Neural progenitor cell (in vitro differentiated cells): ENCODE data around the gene TRIM75. TPM values are rescaled to one million over a fixed set of nuclear protein-coding genes. Genes with fewer than 3 reads are reported as not detected.

Experiments
- DNase-seq: peaks from one replicate; pipeline ENCODE4 v3.0.0-alpha.2; 2016; ENCODE audit warnings: low spot score
- H2AFZ ChIP-seq: fragments of 200-600 bp; sonication (generic); replicated peaks from 2 replicates; pipeline ENCODE4 v1.6.1; 2016; ENCODE audit warnings: antibody characterized with exemption
- H3F3A ChIP-seq: fragments of 200-600 bp; sonication (generic); 2 replicates; pipeline ENCODE4 v1.6.1; 2016; ENCODE audit warnings: antibody characterized with exemption, low read depth
- H3K27ac ChIP-seq: fragments of 200-600 bp; sonication (generic); 2 replicates; pipeline ENCODE4 v1.5.1; 2016; ENCODE audit warnings: mild to moderate bottlenecking
- H3K27me3 ChIP-seq: fragments of 200-600 bp; sonication (generic); 2 replicates; pipeline ENCODE4 v1.6.1; 2016; ENCODE audit warnings: mild to moderate bottlenecking, moderate library complexity
- H3K36me3 ChIP-seq: fragments of 200-600 bp; sonication (generic); 2 replicates; pipeline ENCODE4 v1.5.1; 2016
- H3K4me1 ChIP-seq: fragments of 200-600 bp; sonication (generic); 2 replicates; pipeline ENCODE4 v1.6.1; 2016; ENCODE audit warnings: mixed run types
- H3K4me2 ChIP-seq: fragments of 200-600 bp; sonication (generic); 2 replicates; pipeline ENCODE4 v1.6.1; 2016
- H3K4me3 ChIP-seq: fragments of 200-600 bp; sonication (generic); 2 replicates; pipeline ENCODE4 v1.5.1; 2016
- H3K79me2 ChIP-seq: fragments of 200-600 bp; sonication (generic); 2 replicates; pipeline ENCODE4 v1.6.1; 2016; ENCODE audit warnings: low read depth
- H3K9ac ChIP-seq: fragments of 200-600 bp; sonication (generic); 2 replicates; pipeline ENCODE4 v1.6.1; 2016
- H3K9me3 ChIP-seq: fragments of 200-600 bp; sonication (generic); 2 replicates; pipeline ENCODE4 v1.5.1; 2016; ENCODE audit warnings: low read depth
- H4K20me1 ChIP-seq: fragments of 200-600 bp; sonication (generic); 2 replicates; pipeline ENCODE4 v1.6.1; 2016; ENCODE audit warnings: low read depth
- H3K27ac Mint-ChIP-seq: 3 replicates; pipeline ENCODE4 v1.8.0; 2021; ENCODE audit warnings: mixed read lengths
- H3K27me3 Mint-ChIP-seq: 2 replicates; pipeline ENCODE4 v1.8.0; 2022; ENCODE audit warnings: low read depth, mild to moderate bottlenecking, inconsistent platforms, moderate library complexity, mixed read lengths; ENCODE audit not compliant: insufficient read depth
- H3K36me3 Mint-ChIP-seq: 3 replicates; pipeline ENCODE4 v1.8.0; 2021; ENCODE audit warnings: mixed read lengths
- H3K4me1 Mint-ChIP-seq: 3 replicates; pipeline ENCODE4 v1.8.0; 2021; ENCODE audit warnings: mixed read lengths
- H3K4me3 Mint-ChIP-seq: 3 replicates; pipeline ENCODE4 v1.8.0; 2021; ENCODE audit warnings: mild to moderate bottlenecking, moderate library complexity, mixed read lengths
- H3K9me3 Mint-ChIP-seq: 3 replicates; pipeline ENCODE4 v1.8.0; 2020; ENCODE audit warnings: mixed read lengths
- CTCF ChIP-seq: fragments of 200-600 bp; sonication (generic); IDR thresholded peaks from 2 replicates; pipeline ENCODE4 v1.5.1; 2017; ENCODE audit warnings: antibody characterized with exemption, mild to moderate bottlenecking
- EZH2 ChIP-seq: fragments of 200-600 bp; sonication (generic); IDR thresholded peaks from 2 replicates; pipeline ENCODE4 v1.6.1; 2017; ENCODE audit warnings: antibody characterized with exemption, mild to moderate bottlenecking, moderate library complexity
- EZH2phosphoT487 ChIP-seq: fragments of 200-600 bp; sonication (generic); IDR thresholded peaks from 2 replicates; pipeline ENCODE4 v1.6.1; 2017; ENCODE audit warnings: antibody characterized with exemption
- total RNA-seq: library from RNA; depleted of rRNA; stranded (reverse); fragments of >200 nt; gene quantifications from 2 replicates; pipeline ENCODE4 v1.2.3, GENCODE V29; 2015; ENCODE audit warnings: low replicate concordance

TRIM75 gene
- total RNA-seq, 1 donor from 2014 or later: not detected

- Histone ChIP-seq H3K36me3 (no peaks in the 10 kb centered on the region), H3K4me3 (no peak overlapping the region), H3K9ac (no peak overlapping the region), H3K27ac (no peak overlapping the region), H4K20me1 (no peaks in the 10 kb centered on the region), H2AFZ (peak overlapping the region; percentile 45), H3K4me2 (no peak overlapping the region), H3K4me1 (peaks cover 4% of the 10 kb centered on the region), H3F3A (no peaks in the 10 kb centered on the region), H3K9me3 (no peaks in the 10 kb centered on the region), H3K79me2 (no peaks in the 10 kb centered on the region), H3K27me3 (no peaks in the 10 kb centered on the region)
- H3K36me3 Mint-ChIP-seq: no peaks in the 10 kb centered on the region
- no peak overlapping the region for H3K27ac Mint-ChIP-seq
- no peak for TF ChIP-seq EZH2
- peaks cover 2% of the 10 kb centered on the region for H3K27me3 Mint-ChIP-seq
- H3K4me1 Mint-ChIP-seq: peaks cover 14% of the 10 kb centered on the region
- peaks cover 3% of the 10 kb centered on the region for H3K9me3 Mint-ChIP-seq
- no peak for DNase-seq
- no peak overlapping the region for H3K4me3 Mint-ChIP-seq
Measured at GRCh38 chr4:165006886-165007285, 46.8 kb upstream of the TRIM75 start.

GRCh38 chr4:165009493-165010227 is 44.0 kb upstream of the TRIM75 start:
- Mint-ChIP-seq H3K4me1 (peaks cover 14% of the 10 kb centered on the region), H3K36me3 (no peaks in the 10 kb centered on the region), H3K27ac (no peak overlapping the region), H3K27me3 (peaks cover 2% of the 10 kb centered on the region), H3K9me3 (peaks cover 3% of the 10 kb centered on the region), H3K4me3 (no peak overlapping the region)
- H3K4me3 ChIP-seq: no peak overlapping the region
- no peaks in the 10 kb centered on the region for H3F3A ChIP-seq
- H3K4me2 ChIP-seq: no peak overlapping the region
- no peak for TF ChIP-seq CTCF
- no peak for TF ChIP-seq EZH2phosphoT487
- TF ChIP-seq EZH2: no peak
- no peak overlapping the region for H3K27ac ChIP-seq
- DNase-seq: no peak
- no peaks in the 10 kb centered on the region for H4K20me1 ChIP-seq
- H3K9me3 ChIP-seq: no peaks in the 10 kb centered on the region
- H2AFZ ChIP-seq: no peak overlapping the region
- H3K27me3 ChIP-seq: no peaks in the 10 kb centered on the region
- H3K4me1 ChIP-seq: no peaks in the 10 kb centered on the region
- no peaks in the 10 kb centered on the region for H3K36me3 ChIP-seq
- no peak overlapping the region for H3K9ac ChIP-seq
- no peaks in the 10 kb centered on the region for H3K79me2 ChIP-seq

DNA sequence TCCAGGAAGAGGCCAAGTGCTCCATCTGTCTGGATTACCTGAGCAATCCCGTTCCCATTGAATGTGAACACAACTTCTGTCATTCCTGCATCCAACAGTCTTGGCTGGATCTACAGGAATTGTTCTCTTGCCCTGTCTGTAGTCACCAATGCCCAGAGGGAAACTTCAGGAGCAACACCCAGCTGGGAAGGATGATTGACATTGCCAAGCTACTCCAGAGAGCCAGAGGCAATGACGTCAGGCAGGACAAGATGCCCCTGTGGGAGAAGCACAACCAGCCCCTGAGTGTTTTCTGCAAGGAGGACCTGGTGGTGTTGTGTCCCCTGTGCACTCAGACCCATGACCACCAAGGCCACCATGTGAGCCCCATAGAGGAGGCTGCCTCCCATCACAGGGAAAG is 43.2 kb upstream of the TRIM75 start:
- Histone ChIP-seq H3K4me1 (no peaks in the 10 kb centered on the region), H4K20me1 (no peaks in the 10 kb centered on the region), H3K4me3 (no peak overlapping the region), H3K79me2 (no peaks in the 10 kb centered on the region), H3K27me3 (no peaks in the 10 kb centered on the region), H3K36me3 (no peaks in the 10 kb centered on the region), H3F3A (no peaks in the 10 kb centered on the region), H3K27ac (no peak overlapping the region), H3K9ac (no peak overlapping the region), H3K9me3 (no peaks in the 10 kb centered on the region), H3K4me2 (no peak overlapping the region), H2AFZ (no peak overlapping the region)
- Mint-ChIP-seq H3K9me3 (peaks cover 3% of the 10 kb centered on the region), H3K4me3 (no peak overlapping the region), H3K36me3 (no peaks in the 10 kb centered on the region), H3K27me3 (peaks cover 2% of the 10 kb centered on the region), H3K27ac (no peak overlapping the region), H3K4me1 (peaks cover 11% of the 10 kb centered on the region)
- DNase-seq: no peak
- TF ChIP-seq CTCF (no peak), EZH2 (no peak), EZH2phosphoT487 (no peak)

DNA sequence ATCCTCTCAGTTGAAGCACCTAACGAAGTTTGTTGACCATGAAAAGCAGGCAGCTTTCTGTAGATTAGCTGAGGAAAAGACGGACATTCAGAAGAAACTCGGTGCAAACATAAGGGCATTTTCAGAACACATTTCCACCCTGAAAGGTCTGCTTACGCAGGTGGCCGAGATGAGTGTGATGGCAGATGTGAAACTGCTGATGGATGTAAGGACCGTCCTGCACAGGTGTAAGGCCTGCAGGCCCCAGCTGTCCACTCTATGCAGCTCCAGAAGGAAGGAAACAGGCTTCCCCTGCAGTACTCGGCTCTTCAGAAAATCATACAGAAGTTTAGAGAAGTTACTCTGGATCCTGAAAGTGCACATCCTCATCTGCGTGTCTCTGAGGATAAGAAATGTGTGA is 42.7 kb upstream of the TRIM75 start:
- Histone ChIP-seq H3K4me1 (no peaks in the 10 kb centered on the region), H3K9ac (no peak overlapping the region), H3K27ac (no peak overlapping the region), H3K9me3 (no peaks in the 10 kb centered on the region), H3K27me3 (no peaks in the 10 kb centered on the region), H4K20me1 (no peaks in the 10 kb centered on the region), H2AFZ (no peak overlapping the region), H3K36me3 (no peaks in the 10 kb centered on the region), H3F3A (no peaks in the 10 kb centered on the region), H3K79me2 (no peaks in the 10 kb centered on the region), H3K4me3 (no peak overlapping the region), H3K4me2 (no peak overlapping the region)
- H3K9me3 Mint-ChIP-seq: peaks cover 3% of the 10 kb centered on the region
- H3K27ac Mint-ChIP-seq: no peak overlapping the region
- H3K4me1 Mint-ChIP-seq: peaks cover 11% of the 10 kb centered on the region
- TF ChIP-seq EZH2phosphoT487 (no peak), EZH2 (no peak), CTCF (no peak)
- H3K36me3 Mint-ChIP-seq: no peaks in the 10 kb centered on the region
- H3K4me3 Mint-ChIP-seq: no peak overlapping the region
- H3K27me3 Mint-ChIP-seq: peaks cover 2% of the 10 kb centered on the region
- DNase-seq: no peak
